ENCODE measurements around the gene CCDC90B. TPM values are rescaled to one million over a fixed set of nuclear protein-coding genes. Genes with fewer than 3 reads are reported as not detected.
A peak's percentile ranks its signal among the peaks of the same experiment; 100 is the strongest.

The CCDC90B gene
- total and polyA plus RNA-seq, 11 donors, result 17.9 to 31.7 (median 26.7) TPM

GRCh38 chr11:83223457-83223856, 62.7 kb downstream of the CCDC90B start:
- intact Hi-C loops (cut with DNase I), result no loop called here
- WGBS, 4 donors, result 93 to 99% (median 96%) methylated on average over 2 of the region's 2 CpGs
- TF ChIP-seq POLR2A (IDR thresholded peaks at IDR 0.05) (no peak), CTCF (IDR thresholded peaks at IDR 0.05) (no peak)

GRCh38 chr11:83222499-83222898, 63.7 kb downstream of the CCDC90B start:
- Histone ChIP-seq H3K27me3 (no peaks in the 10 kb centered on the region), H3K36me3 (no peaks in the 10 kb centered on the region), H3K27ac (no peak overlapping the region), H3K9me3 (no peaks in the 10 kb centered on the region), H3K4me3 (no peak overlapping the region), H3K4me1 (no peaks in the 10 kb centered on the region)
- WGBS, 4 donors, result 93 to 96% (median 94%) methylated on average over 1 of the region's 1 CpG
- intact Hi-C loops (cut with DNase I), result no loop called here
- no peak for ATAC-seq
- no peak for DNase-seq
- TF ChIP-seq POLR2A (IDR thresholded peaks at IDR 0.05), result no peak

More at GRCh38 chr11:83223457-83223856, 62.7 kb downstream of the CCDC90B start:
- Histone ChIP-seq H3K36me3 (no peaks in the 10 kb centered on the region), H3K9me3 (no peaks in the 10 kb centered on the region), H3K27ac (no peak overlapping the region), H3K4me1 (no peaks in the 10 kb centered on the region), H3K27me3 (no peaks in the 10 kb centered on the region), H3K4me3 (no peak overlapping the region)
- ATAC-seq, result no peak
- no peak for DNase-seq

- ATAC-seq (no peak), DNase-seq (no peak)
- TF ChIP-seq POLR2A (IDR thresholded peaks at IDR 0.05), result no peak
- intact Hi-C loops (cut with DNase I), result no loop called here
- Histone ChIP-seq H3K4me3 (no peak overlapping the region), H3K9me3 (no peaks in the 10 kb centered on the region), H3K27me3 (no peaks in the 10 kb centered on the region), H3K4me1 (no peaks in the 10 kb centered on the region), H3K27ac (no peak overlapping the region), H3K36me3 (no peaks in the 10 kb centered on the region)
Measured at GRCh38 chr11:83221694-83222093, 64.5 kb downstream of the CCDC90B start.

- intact Hi-C loops (cut with DNase I), result no loop called here
- H3K27me3 ChIP-seq, result no peaks in the 10 kb centered on the region
- H3K27ac ChIP-seq, result no peak overlapping the region
- H3K36me3 ChIP-seq, result peaks cover 0 to 3% (median 0%) of the 10 kb centered on the region in 9 donors
- no peak for TF ChIP-seq POLR2A (IDR thresholded peaks at IDR 0.05)
- TF ChIP-seq CTCF (IDR thresholded peaks at IDR 0.05), result no peak
- H3K9me3 ChIP-seq, result no peaks in the 10 kb centered on the region
- WGBS, 4 donors, result 87 to 90% (median 88%) methylated on average over 10 of the region's 10 CpGs
- no peaks in the 10 kb centered on the region for H3K4me1 ChIP-seq
- ATAC-seq (no peak), DNase-seq (no peak)
- no peak overlapping the region for H3K4me3 ChIP-seq
Measured at GRCh38 chr11:83220260-83220659, 65.9 kb downstream of the CCDC90B start.

GRCh38 chr11:83219095-83219494, 67.1 kb downstream of the CCDC90B start:
- no peak for ATAC-seq
- no peaks in the 10 kb centered on the region for H3K4me1 ChIP-seq
- intact Hi-C loops (cut with DNase I), result no loop called here
- H3K36me3 ChIP-seq, result peaks cover 0 to 7% (median 3%) of the 10 kb centered on the region in 9 donors
- 70 to 74% (median 71%) methylated on average over 8 of the region's 8 CpGs for WGBS, 4 donors
- H3K27ac ChIP-seq, result no peak overlapping the region
- no peak overlapping the region for H3K4me3 ChIP-seq
- no peak for DNase-seq
- TF ChIP-seq POLR2A (IDR thresholded peaks at IDR 0.05) (no peak), CTCF (IDR thresholded peaks at IDR 0.05) (peak in 4 of 12 donors; percentile 8 to 24 (median 18))
- H3K9me3 ChIP-seq, result no peaks in the 10 kb centered on the region
- H3K27me3 ChIP-seq, result no peaks in the 10 kb centered on the region

Other genes starting within 250 kb of the CCDC90B start
- 10 to 100 TPM; 13.8 to 28.4 (median 23.4) TPM for gene RAB30, start 214.5 kb downstream of the CCDC90B start, total RNA-seq
- 1 to 10 TPM; 4.4 to 6.8 TPM for gene RAB30, start 214.5 kb downstream of the CCDC90B start, polyA plus RNA-seq
- 10 to 100 TPM; 20.0 to 35.7 (median 27.6) TPM for gene PCF11, start 129.2 kb downstream of the CCDC90B start, total RNA-seq
- 10 to 100 TPM; 15.2 to 17.2 TPM for gene PCF11, start 129.2 kb downstream of the CCDC90B start, polyA plus RNA-seq
- 1 to 10 TPM; 3.7 to 9.1 (median 6.0) TPM for gene ANKRD42, start 92.7 kb downstream of the CCDC90B start, total RNA-seq
- 1 to 10 TPM; 2.0 to 6.3 TPM for gene ANKRD42, start 92.7 kb downstream of the CCDC90B start, polyA plus RNA-seq